GM06990 (cell line): Measurements from ENCODE around the gene CKAP2L.

Experiments
- DNase-seq: peaks from one replicate; pipeline ENCODE4 v3.0.0-alpha.2; 2011; ENCODE audit not compliant: insufficient read length; ENCODE audit errors: extremely low read depth
- H3K27me3 ChIP-seq: replicated peaks from 2 replicates; pipeline ENCODE4 v1.6.0; 2011; ENCODE audit warnings: low read length; ENCODE audit not compliant: control insufficient read depth, insufficient read depth
- H3K36me3 ChIP-seq: 2 replicates; pipeline ENCODE4 v1.5.1; 2011; ENCODE audit warnings: low read length; ENCODE audit not compliant: control insufficient read depth, insufficient read depth
- H3K4me3 ChIP-seq: replicated peaks from 2 replicates; pipeline ENCODE4 v1.5.1; 2011; ENCODE audit warnings: low read depth, mild to moderate bottlenecking, control low read depth, low read length
- TF ChIP-seq, protein P1 (sequence below): IDR thresholded peaks from 2 replicates; pipeline ENCODE4 v1.5.1; 2011; ENCODE audit warnings: low read length, control low read depth, mild to moderate bottlenecking, inconsistent platforms; ENCODE audit not compliant: insufficient read depth, poor library complexity, severe bottlenecking

CKAP2L gene

GRCh38 chr2:112705575-112705974 lies 58.8 kb downstream of the CKAP2L start:
- no peaks in the 10 kb centered on the region for H3K36me3 ChIP-seq
- TF ChIP-seq, protein P1, sequence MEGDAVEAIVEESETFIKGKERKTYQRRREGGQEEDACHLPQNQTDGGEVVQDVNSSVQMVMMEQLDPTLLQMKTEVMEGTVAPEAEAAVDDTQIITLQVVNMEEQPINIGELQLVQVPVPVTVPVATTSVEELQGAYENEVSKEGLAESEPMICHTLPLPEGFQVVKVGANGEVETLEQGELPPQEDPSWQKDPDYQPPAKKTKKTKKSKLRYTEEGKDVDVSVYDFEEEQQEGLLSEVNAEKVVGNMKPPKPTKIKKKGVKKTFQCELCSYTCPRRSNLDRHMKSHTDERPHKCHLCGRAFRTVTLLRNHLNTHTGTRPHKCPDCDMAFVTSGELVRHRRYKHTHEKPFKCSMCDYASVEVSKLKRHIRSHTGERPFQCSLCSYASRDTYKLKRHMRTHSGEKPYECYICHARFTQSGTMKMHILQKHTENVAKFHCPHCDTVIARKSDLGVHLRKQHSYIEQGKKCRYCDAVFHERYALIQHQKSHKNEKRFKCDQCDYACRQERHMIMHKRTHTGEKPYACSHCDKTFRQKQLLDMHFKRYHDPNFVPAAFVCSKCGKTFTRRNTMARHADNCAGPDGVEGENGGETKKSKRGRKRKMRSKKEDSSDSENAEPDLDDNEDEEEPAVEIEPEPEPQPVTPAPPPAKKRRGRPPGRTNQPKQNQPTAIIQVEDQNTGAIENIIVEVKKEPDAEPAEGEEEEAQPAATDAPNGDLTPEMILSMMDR, result no peak
- DNase-seq, result no peak
- H3K27me3 ChIP-seq, result no peaks in the 10 kb centered on the region
- H3K4me3 ChIP-seq, result no peak overlapping the region

GRCh38 chr2:112703684-112704083 lies 60.7 kb downstream of the CKAP2L start:
- no peak for DNase-seq
- Histone ChIP-seq H3K36me3 (no peaks in the 10 kb centered on the region), H3K4me3 (no peak overlapping the region), H3K27me3 (no peaks in the 10 kb centered on the region)
- TF ChIP-seq, protein P1, result no peak

GRCh38 chr2:112701052-112701451 lies 63.4 kb downstream of the CKAP2L start:
- Histone ChIP-seq H3K36me3 (no peaks in the 10 kb centered on the region), H3K27me3 (no peaks in the 10 kb centered on the region), H3K4me3 (no peak overlapping the region)
- no peak for DNase-seq
- TF ChIP-seq, protein P1, result no peak

DNA sequence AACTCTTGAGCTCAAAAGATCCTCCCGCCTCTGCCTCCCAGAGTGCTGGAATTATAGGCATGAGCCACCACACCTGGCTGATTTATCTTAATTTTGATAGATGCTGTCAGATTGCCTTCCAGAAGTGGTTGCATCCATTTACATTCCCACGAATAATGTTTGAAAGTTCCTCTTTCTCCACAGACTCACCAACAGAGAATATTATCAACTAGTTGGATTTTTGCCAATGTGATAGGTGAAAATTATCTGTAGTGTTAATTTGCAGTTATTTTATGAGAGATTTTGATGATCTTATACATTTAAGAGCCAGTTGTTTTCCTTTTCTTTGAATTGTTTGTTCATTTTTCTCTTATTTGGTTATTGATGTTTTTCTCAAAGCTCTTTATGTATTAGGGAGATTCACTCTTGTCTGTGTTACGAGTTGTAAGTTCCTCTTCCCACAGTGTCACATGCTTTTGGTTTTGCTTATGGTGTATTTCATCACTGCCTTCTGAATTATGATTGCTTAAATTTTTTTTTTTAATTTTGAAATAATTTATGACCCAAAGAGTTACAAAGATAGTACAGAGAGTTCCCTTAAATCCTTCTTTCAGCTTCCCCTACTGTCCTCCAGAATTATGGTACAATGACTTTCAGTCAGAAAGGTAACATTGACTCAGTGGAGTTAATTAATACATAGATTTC lies 64.3 kb downstream of the CKAP2L start:
- no peak for DNase-seq
- TF ChIP-seq, protein P1, result no peak
- no peaks in the 10 kb centered on the region for H3K27me3 ChIP-seq
- no peaks in the 10 kb centered on the region for H3K36me3 ChIP-seq
- no peak overlapping the region for H3K4me3 ChIP-seq

DNA sequence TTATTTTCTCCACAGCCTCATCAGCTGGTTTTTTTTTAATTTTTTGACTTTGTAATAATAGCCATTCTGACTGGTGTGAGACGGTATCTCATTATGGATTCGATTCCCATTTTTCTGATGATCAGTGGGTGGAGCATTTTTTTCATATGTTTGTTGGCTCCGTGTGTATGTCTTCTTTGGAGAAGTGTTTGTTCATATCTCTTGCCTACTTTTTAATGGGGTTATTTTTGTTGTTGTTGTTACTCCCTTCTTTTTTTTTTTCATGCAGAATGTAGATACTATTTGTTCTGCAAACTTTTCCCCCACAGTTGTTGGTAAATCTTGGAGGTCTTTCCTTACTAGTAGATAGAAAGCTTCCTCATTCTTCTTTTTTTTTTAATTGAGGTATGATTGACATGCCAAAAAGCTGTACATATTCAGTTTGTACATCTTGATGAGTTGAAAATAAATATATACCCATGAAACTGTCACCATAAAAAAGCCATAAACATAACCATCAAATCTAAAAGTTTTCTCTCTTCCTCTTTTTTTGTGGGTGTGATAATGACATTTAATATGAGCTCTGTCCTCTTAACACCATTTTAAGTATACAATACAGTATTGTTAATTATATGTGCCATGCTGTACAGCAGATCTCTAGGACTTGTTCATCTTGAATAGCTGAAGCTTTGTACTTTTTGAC lies 65.4 kb downstream of the CKAP2L start:
- Histone ChIP-seq H3K4me3 (no peak overlapping the region), H3K27me3 (no peaks in the 10 kb centered on the region), H3K36me3 (no peaks in the 10 kb centered on the region)
- no peak for DNase-seq
- TF ChIP-seq, protein P1, result no peak
